Coronary artery (tissue), 2 donors: ENCODE results near the gene GCNT4.
"Not testable (repeated sequence)": the region's sequence is repeated elsewhere in the genome, so short reads cannot be mapped to it uniquely, and the experiment has no call there.

Experiments used
- DNase-seq: peaks from one replicate; pipeline ENCODE4 v3.0.0-alpha.2; 2017; ENCODE audit warnings: low spot score
- H3K27ac ChIP-seq, 2 donors: fragments of 200-600 bp; sonication (generic); one replicate each; pipeline ENCODE4 v1.5.1; 2016 to 2019
- H3K4me3 ChIP-seq: fragments of 200-600 bp; sonication (generic); 2 replicates; pipeline ENCODE4 v1.5.1; 2016; ENCODE audit warnings: mild to moderate bottlenecking, moderate library complexity
- CTCF ChIP-seq: fragments of 200-600 bp; sonication (generic); IDR thresholded peaks from one replicate; pipeline ENCODE4 v1.5.1; 2019; ENCODE audit warnings: antibody characterized with exemption

GCNT4 gene

GRCh38 chr5:75052192-75053053 lies at the start of gene GCNT4:
Gene GCNT4, minus strand, starts transcription at chr5:75052558. Its CDS starts 22,521 bp downstream, at chr5:75030037.
- peak; percentile 75 for DNase-seq
- TF ChIP-seq CTCF: no peak
- Histone ChIP-seq H3K4me3 (peak within 1 kb of the TSS; percentile 90), H3K27ac (peak within 1 kb of the TSS; percentile 94 to 95)

GRCh38 chr5:75095956-75096355 lies 43.6 kb upstream of the GCNT4 start:
- not testable (repeated sequence) for H3K4me3 ChIP-seq, DNase-seq, H3K27ac ChIP-seq

- H3K4me3 ChIP-seq: no peak overlapping the region
- no peak for DNase-seq
- no peak overlapping the region for H3K27ac ChIP-seq
- TF ChIP-seq CTCF: no peak
These were observed 39.2 kb upstream of the GCNT4 start for GRCh38 chr5:75091597-75091996.

- TF ChIP-seq CTCF: no peak
- H3K27ac ChIP-seq: no peak overlapping the region
- no peak for DNase-seq
- H3K4me3 ChIP-seq: no peak overlapping the region
These were observed 37.3 kb upstream of the GCNT4 start for GRCh38 chr5:75089662-75090061.

- no peak for TF ChIP-seq CTCF
- H3K27ac ChIP-seq: no peak overlapping the region
These were observed 36.8 kb upstream of the GCNT4 start for GRCh38 chr5:75089137-75089536.

GRCh38 chr5:75088648-75089047 lies 36.3 kb upstream of the GCNT4 start:
- TF ChIP-seq CTCF: no peak
- no peak overlapping the region for H3K27ac ChIP-seq
- DNase-seq: no peak
- H3K4me3 ChIP-seq: no peak overlapping the region

More at GRCh38 chr5:75089137-75089536, 36.8 kb upstream of the GCNT4 start:
- no peak overlapping the region for H3K4me3 ChIP-seq
- DNase-seq: no peak

GRCh38 chr5:75081510-75081909 lies 29.2 kb upstream of the GCNT4 start:
- H3K4me3 ChIP-seq: no peak overlapping the region
- no peak for DNase-seq
- no peak for TF ChIP-seq CTCF

GRCh38 chr5:75079346-75079745 lies 27.0 kb upstream of the GCNT4 start:
- H3K4me3 ChIP-seq, DNase-seq, H3K27ac ChIP-seq: not testable (repeated sequence)

More at GRCh38 chr5:75081510-75081909, 29.2 kb upstream of the GCNT4 start:
- no peak overlapping the region for H3K27ac ChIP-seq
